T47D (cell line): ENCODE data around the gene HIVEP3.

ENCODE experiments used
- DNase-seq, 2 experiments: peaks; one replicate each; pipeline versions ENCODE4 v3.0.0 to v3.0.0-alpha.2; 2011 to 2012; ENCODE audit warnings: low read depth in 1 of 2, low spot score in 1 of 2
- JUND ChIP-seq: IDR thresholded peaks from 2 replicates; pipeline ENCODE4 v1.6.1; 2012; ENCODE audit warnings: low read depth
- in situ Hi-C: cut with HindIII; loops from 2 replicates; pipeline ENCODE4 v1.10.0; 2016; ENCODE audit warnings: low sequenced_read_pairs, low pct_unique_long_range_greater_than_20kb

HIVEP3 gene

DNA sequence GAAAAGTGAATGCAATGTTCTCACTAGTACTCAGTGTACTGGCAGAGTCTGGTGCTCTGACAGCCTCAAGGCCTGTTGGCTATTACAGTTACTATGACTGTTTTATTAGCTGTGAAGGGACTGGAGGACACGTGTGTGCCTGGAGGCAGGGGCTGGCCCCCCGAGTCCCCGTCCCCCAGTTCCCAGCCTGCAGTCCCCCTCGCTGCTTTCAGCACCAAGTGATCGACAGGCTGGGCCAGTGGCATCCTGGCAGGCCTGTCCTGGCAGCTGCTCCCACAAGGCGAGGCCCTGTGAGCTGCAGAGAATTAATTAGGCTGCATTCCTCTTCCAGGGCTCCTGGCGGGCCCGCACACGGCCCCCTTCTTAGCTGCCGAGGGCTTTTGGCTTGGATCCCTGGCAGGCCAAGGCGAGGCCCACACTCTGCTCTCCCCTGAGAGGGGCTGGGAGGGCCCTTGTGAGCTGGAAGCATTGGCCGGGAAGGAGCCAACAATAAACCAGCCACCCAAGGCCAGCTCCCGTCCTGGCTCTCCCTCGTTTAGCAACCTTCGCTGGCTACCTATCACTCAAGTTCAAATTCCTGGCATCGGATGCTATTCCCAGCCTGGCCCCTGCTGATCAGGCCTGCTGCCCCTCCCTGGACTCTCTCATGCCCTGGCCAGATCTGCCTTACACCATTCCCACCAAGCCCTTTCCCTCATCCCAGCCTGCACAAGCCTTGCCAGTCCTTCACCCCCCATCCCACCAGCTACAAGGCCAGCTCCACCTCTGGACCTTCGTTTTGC, 444.0 kb downstream of the HIVEP3 start:
- no peak for DNase-seq
- no peak for TF ChIP-seq JUND
- in situ Hi-C loops, result no loop called here

DNA sequence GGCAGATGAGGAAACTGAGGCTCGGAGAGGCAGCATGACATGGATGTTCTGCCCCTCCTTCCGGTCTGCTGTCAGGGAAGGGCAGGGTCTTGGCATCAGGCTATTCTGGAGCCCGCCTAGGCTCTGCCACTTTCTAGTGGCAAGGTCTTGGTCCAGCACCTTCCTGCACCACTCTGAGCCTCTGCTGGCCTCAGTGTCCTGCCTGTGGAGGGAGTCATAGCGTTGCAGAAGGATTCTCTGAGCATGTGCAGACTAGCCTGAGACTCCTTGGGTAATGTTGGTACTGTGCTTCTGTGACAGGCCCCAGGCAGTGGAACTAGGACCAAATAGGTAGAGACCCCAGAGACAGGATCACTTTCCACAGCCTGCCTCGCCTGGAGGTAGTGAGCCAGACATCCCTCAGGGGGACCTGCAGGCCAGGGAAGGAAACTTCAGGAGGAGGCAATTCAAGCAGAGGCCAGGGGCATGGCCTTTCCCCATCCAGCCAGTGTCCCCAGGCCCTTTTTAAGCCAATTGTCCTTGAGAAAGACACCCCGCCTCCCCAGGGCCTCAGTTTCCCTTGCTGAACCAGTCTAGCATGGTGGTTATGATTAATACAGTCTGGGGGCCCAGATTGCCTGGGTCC, 444.9 kb downstream of the HIVEP3 start:
- DNase-seq, result no peak
- no peak for TF ChIP-seq JUND
- in situ Hi-C loops, result no loop called here

DNA sequence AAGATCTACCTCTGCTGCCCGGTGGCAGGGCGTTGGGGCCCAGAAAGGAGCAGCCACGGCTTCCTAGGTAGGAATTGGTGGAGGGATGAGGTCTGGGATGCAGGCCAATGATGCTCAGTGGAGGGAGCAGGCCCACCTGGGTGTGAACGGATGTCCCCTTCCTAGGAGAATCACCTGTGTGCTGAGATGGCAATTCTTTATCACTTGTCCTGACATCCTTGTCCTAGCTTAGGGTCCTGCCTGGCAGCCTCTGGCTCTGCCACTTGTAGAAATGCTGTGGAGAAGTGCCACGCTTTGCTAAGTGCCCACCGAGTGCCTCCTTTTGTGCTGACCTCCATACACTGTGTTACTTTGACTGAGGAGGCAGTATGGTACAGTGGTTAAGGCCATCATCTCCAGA, 447.1 kb downstream of the HIVEP3 start:
- no peak for DNase-seq
- no peak for TF ChIP-seq JUND
- in situ Hi-C loops, result no loop called here

DNA sequence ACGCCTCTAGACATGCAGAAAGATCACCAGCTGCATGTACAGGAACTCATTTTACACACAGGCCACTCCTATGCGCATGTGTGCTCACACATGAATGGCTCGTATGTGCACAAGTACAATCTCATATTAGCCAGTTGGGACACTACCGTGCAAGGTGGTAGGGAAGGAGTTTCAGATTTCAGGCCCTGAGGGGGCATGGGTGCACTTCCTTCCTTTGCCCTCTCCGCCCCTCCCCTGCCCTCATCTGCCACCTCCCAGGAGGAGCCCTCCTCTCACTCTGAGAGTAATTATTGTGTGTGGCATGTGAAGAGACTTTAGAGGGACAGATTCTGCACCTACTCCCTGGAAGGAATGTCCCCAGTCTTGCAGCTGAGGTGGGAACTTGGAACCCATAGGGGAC, 449.0 kb downstream of the HIVEP3 start:
- DNase-seq, result no peak
- in situ Hi-C loops, result no loop called here
- no peak for TF ChIP-seq JUND

GRCh38 chr1:41468122-41468762, 450.5 kb downstream of the HIVEP3 start:
- in situ Hi-C loops, result no loop called here
- no peak for DNase-seq
- no peak for TF ChIP-seq JUND

GRCh38 chr1:41467673-41468072, 451.0 kb downstream of the HIVEP3 start:
- no peak for TF ChIP-seq JUND
- in situ Hi-C loops, result no loop called here
- DNase-seq, result no peak

DNA sequence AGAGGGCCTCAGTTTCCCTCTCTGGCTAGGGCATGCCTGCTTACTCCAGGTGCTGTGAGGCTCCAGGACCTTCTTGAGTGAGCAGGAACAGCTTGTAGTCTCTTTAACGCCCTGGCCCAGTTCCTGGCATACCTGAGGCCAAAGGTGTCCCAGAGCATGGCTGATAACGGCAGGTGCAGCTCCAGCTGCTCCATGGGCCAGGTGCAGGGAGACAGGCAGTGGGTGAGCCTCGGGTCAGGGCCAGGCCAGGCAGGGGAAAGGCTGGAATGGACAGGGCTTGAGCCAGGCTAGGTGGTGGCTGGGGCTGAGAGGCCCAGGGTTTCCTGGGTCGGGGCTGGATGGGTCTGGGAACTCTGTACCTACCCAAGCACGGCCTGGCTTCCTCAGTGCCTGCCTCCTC, 452.6 kb downstream of the HIVEP3 start:
- no peak for TF ChIP-seq JUND
- no peak for DNase-seq
- in situ Hi-C loops, result no loop called here

- DNase-seq, result no peak
- in situ Hi-C loops, result no loop called here
- no peak for TF ChIP-seq JUND
These were observed 453.0 kb downstream of the HIVEP3 start for GRCh38 chr1:41465741-41466140.

DNA sequence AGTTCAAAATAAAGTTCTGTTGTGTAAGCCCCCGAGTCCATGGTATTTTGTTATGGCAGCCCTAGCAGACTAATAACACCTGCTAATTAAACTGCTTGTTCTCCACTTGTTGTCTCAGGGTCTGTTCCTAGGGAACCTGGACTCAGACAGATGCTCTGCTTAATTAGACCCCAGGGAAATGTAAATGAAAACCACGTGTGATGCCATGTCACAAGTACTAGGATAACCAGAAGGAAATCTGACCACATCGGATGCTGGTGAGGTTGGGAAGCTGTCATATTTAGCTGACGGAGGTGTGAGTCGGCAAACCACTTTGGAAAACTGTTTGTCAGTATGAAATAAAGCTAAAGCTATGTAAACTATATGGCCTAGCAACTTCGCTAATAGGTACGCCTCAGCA, 453.8 kb downstream of the HIVEP3 start:
- TF ChIP-seq JUND, result no peak
- in situ Hi-C loops, result no loop called here
- no peak for DNase-seq

DNA sequence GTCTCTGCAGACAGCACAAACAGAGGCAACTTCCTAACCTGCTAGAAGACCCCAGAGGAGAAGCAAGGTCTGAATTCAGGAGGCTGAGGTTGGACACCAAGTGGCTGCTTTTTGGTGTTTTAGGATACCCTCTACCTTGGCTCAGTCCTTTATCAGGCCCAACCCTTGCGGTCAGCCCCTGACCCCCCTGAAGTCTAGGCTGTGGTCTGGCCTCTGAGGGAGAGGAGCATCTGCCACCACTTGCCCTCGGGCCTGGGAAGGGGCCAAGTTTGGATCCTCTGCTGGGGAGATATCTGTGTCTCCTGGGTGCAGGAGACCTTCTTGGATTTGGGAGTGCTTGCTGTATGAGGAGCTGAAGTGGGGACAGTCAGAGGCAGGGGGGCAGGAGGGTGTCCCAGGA, 455.2 kb downstream of the HIVEP3 start:
- in situ Hi-C loops, result no loop called here
- no peak for DNase-seq
- TF ChIP-seq JUND, result no peak

DNA sequence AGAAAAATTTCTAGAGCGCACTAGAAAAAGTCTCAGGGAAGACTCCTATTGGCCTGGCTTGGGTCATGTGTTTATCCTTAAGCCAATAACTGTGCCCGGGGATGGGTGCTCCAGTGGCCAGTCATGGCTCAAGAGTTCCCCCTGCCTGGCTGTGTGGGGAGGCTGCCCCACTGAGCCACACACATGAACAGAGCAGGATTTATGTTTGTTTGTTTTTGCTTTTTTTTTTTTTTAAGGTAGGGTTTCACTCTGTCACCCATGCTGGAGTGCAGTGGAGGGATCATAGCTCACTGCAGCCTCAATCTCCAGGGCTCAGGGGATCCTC, 456.1 kb downstream of the HIVEP3 start:
- TF ChIP-seq JUND, result no peak
- in situ Hi-C loops, result no loop called here
- DNase-seq, result no peak

GRCh38 chr1:41461790-41462679, 456.7 kb downstream of the HIVEP3 start:
- DNase-seq, result no peak
- no peak for TF ChIP-seq JUND
- in situ Hi-C loops, result no loop called here
